ENCODE measurements around the gene SLC6A9.

SLC6A9 gene

DNA sequence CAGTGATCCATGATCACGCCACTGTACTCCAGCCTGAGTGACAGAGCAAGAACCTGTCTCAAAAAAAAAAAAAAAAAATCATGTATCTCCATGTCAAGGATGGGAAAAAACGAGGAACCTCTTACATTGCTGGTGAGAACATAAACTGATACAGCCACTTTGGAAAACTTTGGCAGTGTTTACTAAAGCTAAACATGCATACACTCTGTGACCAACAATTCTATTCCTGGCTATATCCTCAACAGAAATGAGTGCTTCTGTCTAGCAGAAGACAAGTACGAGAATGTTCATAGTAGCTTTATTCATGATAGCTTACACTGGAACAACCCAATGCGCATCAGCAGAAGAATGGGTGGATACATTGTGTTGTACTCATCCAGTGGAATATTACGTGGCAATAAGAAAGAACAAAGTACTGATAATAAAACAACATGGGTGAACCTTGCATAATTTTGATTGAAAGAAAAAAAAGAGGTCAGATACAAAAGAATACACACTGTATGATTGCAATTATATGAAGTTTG, 31.5 kb upstream of the SLC6A9 start:
- TF ChIP-seq, protein P1, sequence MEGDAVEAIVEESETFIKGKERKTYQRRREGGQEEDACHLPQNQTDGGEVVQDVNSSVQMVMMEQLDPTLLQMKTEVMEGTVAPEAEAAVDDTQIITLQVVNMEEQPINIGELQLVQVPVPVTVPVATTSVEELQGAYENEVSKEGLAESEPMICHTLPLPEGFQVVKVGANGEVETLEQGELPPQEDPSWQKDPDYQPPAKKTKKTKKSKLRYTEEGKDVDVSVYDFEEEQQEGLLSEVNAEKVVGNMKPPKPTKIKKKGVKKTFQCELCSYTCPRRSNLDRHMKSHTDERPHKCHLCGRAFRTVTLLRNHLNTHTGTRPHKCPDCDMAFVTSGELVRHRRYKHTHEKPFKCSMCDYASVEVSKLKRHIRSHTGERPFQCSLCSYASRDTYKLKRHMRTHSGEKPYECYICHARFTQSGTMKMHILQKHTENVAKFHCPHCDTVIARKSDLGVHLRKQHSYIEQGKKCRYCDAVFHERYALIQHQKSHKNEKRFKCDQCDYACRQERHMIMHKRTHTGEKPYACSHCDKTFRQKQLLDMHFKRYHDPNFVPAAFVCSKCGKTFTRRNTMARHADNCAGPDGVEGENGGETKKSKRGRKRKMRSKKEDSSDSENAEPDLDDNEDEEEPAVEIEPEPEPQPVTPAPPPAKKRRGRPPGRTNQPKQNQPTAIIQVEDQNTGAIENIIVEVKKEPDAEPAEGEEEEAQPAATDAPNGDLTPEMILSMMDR (IDR thresholded peaks at IDR 0.05; ENCODE audit: low read depth, low read length, missing control alignments) = no peak
- DNase-seq (ENCODE audit: extremely low read depth, low read depth) = no peak

DNA sequence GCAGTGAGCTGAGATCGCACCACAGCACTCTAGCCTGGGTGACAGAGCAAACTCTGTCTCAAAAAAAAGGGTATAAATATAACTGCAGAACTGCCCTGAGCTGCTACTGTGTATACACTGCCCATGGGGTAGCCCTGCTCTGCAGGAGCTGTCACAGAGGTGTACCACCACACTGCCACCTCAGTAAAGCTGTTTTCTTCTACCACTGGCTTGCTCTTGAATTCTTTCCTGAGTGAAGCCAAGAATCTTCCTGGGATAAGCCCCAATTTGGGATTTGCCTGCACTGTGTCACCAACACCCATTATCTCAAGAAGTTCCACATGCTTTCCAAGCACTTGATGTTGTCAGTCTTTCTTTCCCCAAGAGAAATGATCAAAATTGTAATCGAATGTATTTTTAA, 30.6 kb upstream of the SLC6A9 start:
- no peak for DNase-seq (ENCODE audit: extremely low read depth, low read depth)
- no peak overlapping the region for H3K4me3 ChIP-seq (replicated peaks; ENCODE audit: low read depth, low read length)
- TF ChIP-seq, protein P1 (IDR thresholded peaks at IDR 0.05; ENCODE audit: low read depth, low read length, missing control alignments) = no peak

More for the DNA sequence above, 31.5 kb upstream of the SLC6A9 start:
- no peak overlapping the region for H3K4me3 ChIP-seq (replicated peaks; ENCODE audit: low read depth, low read length)

- no peak overlapping the region for H3K4me3 ChIP-seq (replicated peaks; ENCODE audit: low read depth, low read length)
- no peak for DNase-seq (ENCODE audit: extremely low read depth, low read depth)
- TF ChIP-seq, protein P1 (IDR thresholded peaks at IDR 0.05; ENCODE audit: low read depth, low read length, missing control alignments) = no peak
Measured at GRCh38 chr1:44060830-44061267, 29.6 kb upstream of the SLC6A9 start.

DNA sequence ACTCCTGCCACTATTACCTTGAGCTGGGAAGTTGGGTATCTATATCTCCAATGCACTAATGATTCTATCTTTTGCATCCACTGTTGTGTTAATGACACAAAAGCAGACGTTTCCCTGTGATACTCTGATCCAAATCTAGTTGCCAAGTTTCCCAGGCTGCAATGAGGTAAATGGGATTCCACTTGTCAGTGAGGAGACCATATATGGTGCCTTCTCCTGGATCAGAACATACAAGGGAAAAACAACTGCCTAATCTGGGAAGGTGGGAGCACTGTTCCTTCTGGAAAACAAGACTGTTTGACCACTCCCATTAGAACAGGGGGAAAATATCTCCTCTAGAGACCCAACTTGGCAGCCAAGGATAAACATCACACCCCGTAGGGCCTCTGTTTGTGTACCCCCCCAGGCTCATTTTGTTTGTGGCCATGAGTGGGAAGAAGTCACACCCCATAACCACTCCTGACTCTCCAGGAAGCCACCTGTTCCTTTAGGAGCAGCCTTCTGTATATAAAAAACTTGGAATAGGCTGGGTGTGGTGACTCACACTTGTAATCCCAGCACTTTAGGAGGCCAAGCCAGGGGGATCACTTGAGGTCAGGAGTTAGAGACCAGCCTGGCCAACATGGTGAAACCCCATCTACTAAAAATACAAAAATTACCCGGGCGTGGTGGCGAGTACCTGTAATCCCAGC, 28.5 kb upstream of the SLC6A9 start:
- H3K4me3 ChIP-seq (replicated peaks; ENCODE audit: low read depth, low read length) = no peak overlapping the region
- no peak for DNase-seq (ENCODE audit: extremely low read depth, low read depth)
- TF ChIP-seq, protein P1 (IDR thresholded peaks at IDR 0.05; ENCODE audit: low read depth, low read length, missing control alignments) = no peak

DNA sequence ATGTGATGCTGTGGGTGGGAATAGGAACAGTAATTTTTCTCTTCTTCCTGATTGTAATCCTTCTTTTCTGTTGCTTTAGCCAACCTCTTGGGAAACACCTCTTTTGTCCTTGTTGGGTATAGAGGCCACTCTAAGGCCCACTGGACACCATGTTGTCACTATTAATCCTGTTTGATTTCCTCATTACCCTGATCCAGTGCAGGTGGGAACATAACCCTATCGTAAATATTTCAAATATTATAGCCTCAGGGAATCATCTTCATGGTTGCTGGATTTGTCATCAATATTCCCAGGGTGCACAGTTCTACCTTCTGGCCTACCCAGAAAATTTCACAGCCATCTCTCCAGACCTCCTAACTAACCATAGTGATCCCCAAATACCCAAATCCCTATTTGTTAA, 27.9 kb upstream of the SLC6A9 start:
- no peak for DNase-seq (ENCODE audit: extremely low read depth, low read depth)
- no peak overlapping the region for H3K4me3 ChIP-seq (replicated peaks; ENCODE audit: low read depth, low read length)
- TF ChIP-seq, protein P1 (IDR thresholded peaks at IDR 0.05; ENCODE audit: low read depth, low read length, missing control alignments) = no peak

DNA sequence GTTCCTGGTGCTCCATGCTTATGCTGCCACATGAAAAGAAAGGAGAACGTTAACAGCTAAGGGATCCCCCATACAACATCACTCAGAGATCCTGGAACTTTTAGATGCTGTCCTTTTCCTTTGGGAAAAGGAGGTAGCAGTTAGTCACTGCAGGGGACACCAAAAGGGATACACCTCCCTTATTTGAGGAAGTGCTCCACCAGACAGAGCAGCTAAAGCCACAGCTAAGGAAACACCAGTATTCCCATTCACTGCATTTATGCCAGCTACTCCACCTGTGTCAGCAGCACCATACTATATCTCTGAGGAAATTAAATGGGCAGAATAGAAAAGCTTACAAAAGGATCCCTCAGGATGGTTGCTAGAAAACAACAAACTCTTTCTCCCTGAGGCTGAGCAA, 26.0 kb upstream of the SLC6A9 start:
- TF ChIP-seq, protein P1 (IDR thresholded peaks at IDR 0.05; ENCODE audit: low read depth, low read length, missing control alignments) = no peak
- no peak overlapping the region for H3K4me3 ChIP-seq (replicated peaks; ENCODE audit: low read depth, low read length)
- DNase-seq (ENCODE audit: extremely low read depth, low read depth) = no peak

Measured in HFF-Myc (cell line).